Mesothelial cell of epicardium (in vitro differentiated cells): ENCODE data around the gene TAF11L14. TPM values are rescaled to one million over a fixed set of nuclear protein-coding genes. Genes with fewer than 3 reads are reported as not detected.

Experiments used
- DNase-seq, 2 experiments: peaks; one replicate each; pipeline ENCODE4 v3.0.0; 2021; ENCODE audit warnings: low spot score in 2 of 2; ENCODE audit not compliant: unreplicated experiment in 2 of 2
- H3K27ac Mint-ChIP-seq: 2 replicates; pipeline ENCODE4 v1.8.0; 2021; ENCODE audit warnings: mixed read lengths
- H3K27me3 Mint-ChIP-seq: 2 replicates; pipeline ENCODE4 v1.8.0; 2021; ENCODE audit warnings: low read depth, mixed read lengths
- H3K36me3 Mint-ChIP-seq: 2 replicates; pipeline ENCODE4 v1.8.0; 2021; ENCODE audit warnings: mixed read lengths
- H3K4me1 Mint-ChIP-seq: 2 replicates; pipeline ENCODE4 v1.8.0; 2021; ENCODE audit warnings: mixed read lengths
- H3K4me3 Mint-ChIP-seq: 2 replicates; pipeline ENCODE4 v1.8.0; 2021; ENCODE audit warnings: mild to moderate bottlenecking, moderate library complexity, mixed read lengths
- H3K9me3 Mint-ChIP-seq: 2 replicates; pipeline ENCODE4 v1.8.0; 2021; ENCODE audit warnings: mixed read lengths
- CTCF ChIP-seq: fragments of 200-600 bp; sonication (generic); IDR thresholded peaks from one replicate; pipeline ENCODE4 v1.5.0; 2021; ENCODE audit warnings: antibody characterized with exemption; ENCODE audit not compliant: unreplicated experiment
- total RNA-seq: library from RNA; stranded (reverse); gene quantifications from 3 replicates; pipeline ENCODE4 v1.2.1, GENCODE V29; 2021

Gene TAF11L14
- total RNA-seq, 1 donor from 2014 or later: not detected

DNA sequence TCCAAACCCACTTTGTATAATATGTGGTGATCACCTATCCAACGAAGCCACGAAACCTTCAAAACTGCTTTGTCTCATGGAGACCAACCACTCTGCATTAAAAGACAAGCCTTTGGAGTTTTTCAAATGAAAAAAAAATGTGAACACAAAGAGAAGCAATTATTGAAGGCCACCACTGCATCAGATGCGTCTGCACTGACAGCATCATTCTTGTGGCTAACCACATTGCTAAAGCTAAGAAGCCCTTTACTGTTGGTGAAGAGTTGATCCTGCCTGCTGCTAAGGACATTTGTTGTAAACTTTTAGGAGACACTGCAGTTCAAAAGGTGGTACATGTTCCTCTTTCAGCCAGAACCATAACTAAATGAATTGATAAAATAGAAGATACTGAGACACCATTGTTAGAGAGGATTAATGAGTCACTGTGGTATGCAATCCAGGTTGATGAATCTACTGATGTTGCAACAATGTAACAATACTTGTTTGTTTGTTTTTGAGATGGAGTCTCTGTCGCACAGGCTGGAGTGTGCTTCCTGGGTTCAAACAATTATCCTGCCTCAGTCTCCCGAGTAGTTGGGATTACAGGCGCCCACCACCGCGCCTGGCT is 45.4 kb downstream of the TAF11L14 start:
- no peak for TF ChIP-seq CTCF
- H3K27me3 Mint-ChIP-seq: peaks cover 7% of the 10 kb centered on the region
- DNase-seq: no peak
- no peak overlapping the region for H3K27ac Mint-ChIP-seq
- H3K9me3 Mint-ChIP-seq: no peaks in the 10 kb centered on the region
- no peaks in the 10 kb centered on the region for H3K36me3 Mint-ChIP-seq
- no peaks in the 10 kb centered on the region for H3K4me1 Mint-ChIP-seq
- no peak overlapping the region for H3K4me3 Mint-ChIP-seq

DNA sequence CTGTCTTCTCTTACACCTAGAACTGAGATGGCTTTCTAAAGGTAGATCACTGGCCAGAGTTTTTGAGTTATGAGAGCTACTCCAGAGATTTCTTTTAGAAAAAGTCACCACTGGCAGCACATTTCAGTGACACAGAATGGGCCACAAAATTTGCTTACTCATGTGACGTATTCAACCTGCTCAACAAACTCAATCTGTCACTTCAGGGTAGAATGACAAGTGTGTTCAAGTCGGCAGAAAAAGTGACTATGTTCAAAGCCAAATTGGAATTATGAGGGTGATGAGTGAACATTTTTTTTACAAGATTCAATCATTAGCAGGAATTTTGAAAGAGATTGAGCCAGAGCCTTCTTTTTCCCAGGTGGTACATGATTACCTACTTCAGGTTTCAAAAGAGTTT is 46.5 kb downstream of the TAF11L14 start:
- no peaks in the 10 kb centered on the region for H3K4me1 Mint-ChIP-seq
- H3K9me3 Mint-ChIP-seq: no peaks in the 10 kb centered on the region
- H3K4me3 Mint-ChIP-seq: no peak overlapping the region
- no peaks in the 10 kb centered on the region for H3K36me3 Mint-ChIP-seq
- peaks cover 7% of the 10 kb centered on the region for H3K27me3 Mint-ChIP-seq
- no peak for DNase-seq
- no peak overlapping the region for H3K27ac Mint-ChIP-seq
- no peak for TF ChIP-seq CTCF

Other genes starting within 250 kb of the TAF11L14 start
- not detected in 3 replicates for gene TAF11L2, start 136.2 kb upstream of the TAF11L14 start, total RNA-seq
- not detected in 3 replicates for gene TAF11L3, start 116.1 kb upstream of the TAF11L14 start, total RNA-seq
- not detected in 3 replicates for gene TAF11L4, start 112.7 kb upstream of the TAF11L14 start, total RNA-seq
- not detected in 3 replicates for gene TAF11L5, start 109.2 kb upstream of the TAF11L14 start, total RNA-seq
- gene TAF11L6, start 105.8 kb upstream of the TAF11L14 start, total RNA-seq: not detected in 3 replicates
- gene TAF11L7, start 48.7 kb upstream of the TAF11L14 start, total RNA-seq: not detected in 3 replicates
- not detected in 3 replicates for gene TAF11L8, start 43.5 kb upstream of the TAF11L14 start, total RNA-seq
- not detected in 3 replicates for gene TAF11L9, start 40.1 kb upstream of the TAF11L14 start, total RNA-seq
- gene TAF11L10, start 36.6 kb upstream of the TAF11L14 start, total RNA-seq: not detected in 3 replicates
- gene TAF11L11, start 30.3 kb upstream of the TAF11L14 start, total RNA-seq: not detected in 3 replicates
- not detected in 3 replicates for gene TAF11L12, start 24.1 kb upstream of the TAF11L14 start, total RNA-seq
- not detected in 3 replicates for gene TAF11L13, start 2.4 kb upstream of the TAF11L14 start, total RNA-seq